ENCODE measurements around the gene SNX25. TPM values are rescaled to one million over a fixed set of nuclear protein-coding genes. Genes with fewer than 3 reads are reported as not detected.

The SNX25 gene
- total and polyA plus RNA-seq, 10 of the 15 experiments (the other 5 are each of a cell fraction or from before 2014, with no cell fraction given) = 11.2 to 117 (median 62.8) TPM

DNA sequence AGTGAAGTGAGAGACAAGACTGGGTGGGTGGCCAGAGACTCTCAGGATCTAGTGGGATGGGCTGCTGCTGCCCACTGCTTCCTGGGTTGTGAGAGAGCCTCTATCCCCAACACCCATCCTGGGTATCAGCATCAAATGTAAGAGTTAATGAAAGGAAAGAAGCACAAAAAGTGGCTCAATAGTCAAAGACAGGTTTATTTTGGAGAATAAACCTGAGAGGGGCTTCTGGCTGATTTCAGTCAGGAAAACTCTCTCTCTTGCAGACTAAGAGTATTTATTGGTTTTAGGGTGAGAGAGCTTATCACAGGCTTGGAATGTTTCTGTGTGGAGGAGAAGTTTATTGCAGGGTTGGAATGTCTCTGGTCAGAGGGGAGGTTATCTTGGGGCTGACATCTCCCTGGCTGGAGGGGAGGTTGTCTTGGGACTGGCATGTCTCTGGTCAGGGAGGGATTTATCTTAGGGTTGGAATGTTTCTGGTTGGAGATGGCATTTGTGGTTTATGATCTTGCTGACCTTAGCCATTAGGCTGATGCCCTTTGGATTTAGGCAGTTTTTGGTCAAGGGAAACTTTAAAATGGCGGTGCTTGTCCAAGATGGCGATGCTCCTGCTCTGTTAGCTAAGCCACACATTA, 120.6 kb downstream of the SNX25 start (continued):
- TF ChIP-seq, protein P1, sequence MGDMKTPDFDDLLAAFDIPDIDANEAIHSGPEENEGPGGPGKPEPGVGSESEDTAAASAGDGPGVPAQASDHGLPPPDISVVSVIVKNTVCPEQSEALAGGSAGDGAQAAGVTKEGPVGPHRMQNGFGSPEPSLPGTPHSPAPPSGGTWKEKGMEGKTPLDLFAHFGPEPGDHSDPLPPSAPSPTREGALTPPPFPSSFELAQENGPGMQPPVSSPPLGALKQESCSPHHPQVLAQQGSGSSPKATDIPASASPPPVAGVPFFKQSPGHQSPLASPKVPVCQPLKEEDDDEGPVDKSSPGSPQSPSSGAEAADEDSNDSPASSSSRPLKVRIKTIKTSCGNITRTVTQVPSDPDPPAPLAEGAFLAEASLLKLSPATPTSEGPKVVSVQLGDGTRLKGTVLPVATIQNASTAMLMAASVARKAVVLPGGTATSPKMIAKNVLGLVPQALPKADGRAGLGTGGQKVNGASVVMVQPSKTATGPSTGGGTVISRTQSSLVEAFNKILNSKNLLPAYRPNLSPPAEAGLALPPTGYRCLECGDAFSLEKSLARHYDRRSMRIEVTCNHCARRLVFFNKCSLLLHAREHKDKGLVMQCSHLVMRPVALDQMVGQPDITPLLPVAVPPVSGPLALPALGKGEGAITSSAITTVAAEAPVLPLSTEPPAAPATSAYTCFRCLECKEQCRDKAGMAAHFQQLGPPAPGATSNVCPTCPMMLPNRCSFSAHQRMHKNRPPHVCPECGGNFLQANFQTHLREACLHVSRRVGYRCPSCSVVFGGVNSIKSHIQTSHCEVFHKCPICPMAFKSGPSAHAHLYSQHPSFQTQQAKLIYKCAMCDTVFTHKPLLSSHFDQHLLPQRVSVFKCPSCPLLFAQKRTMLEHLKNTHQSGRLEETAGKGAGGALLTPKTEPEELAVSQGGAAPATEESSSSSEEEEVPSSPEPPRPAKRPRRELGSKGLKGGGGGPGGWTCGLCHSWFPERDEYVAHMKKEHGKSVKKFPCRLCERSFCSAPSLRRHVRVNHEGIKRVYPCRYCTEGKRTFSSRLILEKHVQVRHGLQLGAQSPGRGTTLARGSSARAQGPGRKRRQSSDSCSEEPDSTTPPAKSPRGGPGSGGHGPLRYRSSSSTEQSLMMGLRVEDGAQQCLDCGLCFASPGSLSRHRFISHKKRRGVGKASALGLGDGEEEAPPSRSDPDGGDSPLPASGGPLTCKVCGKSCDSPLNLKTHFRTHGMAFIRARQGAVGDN (IDR thresholded peaks at IDR 0.05) = 0 out of 2 replicates have a peak, but pooled peaks have one; percentile 19

DNA sequence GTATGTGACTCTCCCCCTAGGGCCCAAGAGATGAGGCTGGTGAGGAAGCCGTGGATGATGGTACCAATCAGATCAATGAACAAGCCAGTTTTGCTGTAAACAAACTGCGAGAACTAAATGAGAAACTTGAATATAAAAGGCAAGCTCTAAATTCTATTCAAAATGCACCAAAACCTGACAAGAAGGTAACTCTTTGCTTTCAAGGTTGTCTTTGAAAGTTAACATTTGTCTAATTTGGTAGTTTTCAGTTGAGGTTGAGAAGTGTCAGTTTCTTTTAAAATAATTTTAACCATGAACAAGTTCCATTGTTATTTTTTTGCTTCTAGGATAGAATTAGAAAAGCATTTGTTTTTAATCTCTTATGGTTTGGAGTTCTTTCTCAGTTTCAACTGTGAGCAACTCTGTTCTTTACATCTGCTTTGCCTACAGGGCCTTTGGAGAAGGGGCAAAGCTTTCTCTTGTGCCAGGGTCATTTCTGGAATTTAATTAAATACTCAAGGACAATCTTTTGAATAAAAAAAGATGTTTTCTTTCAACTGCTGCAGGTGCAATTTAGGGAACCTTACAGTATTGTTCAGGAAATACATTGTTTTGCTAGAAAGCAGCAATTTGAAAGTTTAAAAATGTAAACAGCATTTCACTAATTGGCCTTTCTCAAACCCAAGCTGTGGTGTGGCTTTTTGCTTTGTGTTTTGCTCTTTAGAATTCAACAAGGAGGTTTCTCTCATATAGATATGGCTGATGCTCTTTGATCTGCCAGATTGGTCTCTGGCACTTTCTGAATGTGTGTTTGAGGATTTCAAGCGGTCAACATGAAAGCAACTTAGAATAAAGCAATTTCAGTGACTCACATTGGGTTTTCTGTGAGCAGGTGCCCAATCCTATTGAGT, 123.4 kb downstream of the SNX25 start:
- Histone ChIP-seq H3K4me1 (ENCODE audit: control insufficient read depth, insufficient read depth, low read length) (peaks cover 56% of the 10 kb centered on the region), H3K36me3 (ENCODE audit: control insufficient read depth in 2 of 2, insufficient read depth in 2 of 2, low read length in 1 of 2) (peaks cover 3 to 18% of the 10 kb centered on the region in 2 experiments; a peak in 3 of 4 replicates), H3K27ac (ENCODE audit: control insufficient read depth, insufficient read depth) (peak overlapping the region; percentile 89), H3K4me3 (no peak overlapping the region), H3K9ac (ENCODE audit: control insufficient read depth, insufficient read depth, low read length) (peak overlapping the region; percentile 18), H3K27me3 (replicated peaks in 1 of 2; ENCODE audit: control insufficient read depth in 2 of 2, insufficient read depth in 2 of 2, low read length in 1 of 2) (no peaks in the 10 kb centered on the region), H2AFZ (ENCODE audit: control insufficient read depth, low read depth, low read length) (no peak overlapping the region), H4K20me1 (ENCODE audit: control insufficient read depth, insufficient read depth) (no peaks in the 10 kb centered on the region), H3K79me2 (ENCODE audit: control insufficient read depth, insufficient read depth, low read length) (peaks cover 17% of the 10 kb centered on the region), H3K4me2 (ENCODE audit: control insufficient read depth, insufficient read depth) (peak overlapping the region; percentile 31), H3K9me3 (replicated peaks; ENCODE audit: control insufficient read depth, insufficient read depth, low read length) (peaks cover 9% of the 10 kb centered on the region; the same call in 2 of the 3 replicates)
- ChIA-PET SMC1A (ENCODE audit: uncharacterized antibody, unreplicated experiment) (interaction anchor here (0.7 to 10.4 kb wide), 8 partner anchors 9 to 293 kb away, joined by 3 to 132 read pairs (median 3); no protein-coding TSS in a partner anchor), RAD21 (ENCODE audit: unreplicated experiment) (interaction anchor here (0.8 to 2.4 kb wide), 9 partner anchors 8 to 120 kb away, joined by 3 to 6 read pairs (median 4); partner anchors contain the start of gene ANKRD37), CTCF (interaction anchor here (0.7 to 2.2 kb wide), 6 partner anchors 8 to 91 kb away, joined by 3 to 10 read pairs (median 3); no protein-coding TSS in a partner anchor), POLR2A (interaction anchor here (1.5 to 2.3 kb wide), 4 partner anchors 8 to 25 kb away, joined by 6 to 13 read pairs (median 8); no protein-coding TSS in a partner anchor)
- ATAC-seq (peak; percentile 94), DNase-seq (ENCODE audit: low read depth, low spot score) (peak; percentile 79), FAIRE-seq (peak; percentile 54)
- in situ Hi-C loops (cut with MboI) = no loop called here
- intact Hi-C loops (cut with micrococcal nuclease; ENCODE audit: unreplicated experiment) = loop anchor here (1.0 kb wide), 1 partner anchor 26 kb away; no protein-coding TSS in a partner anchor
- WGBS (ENCODE audit: insufficient coverage, insufficient replicate concordance, low lambda C conversion rate, missing lambda C conversion rate) = 3% methylated on average over 3 of the region's 3 CpGs
- no TSS peak for BruUV-seq (replicated peaks)
- TF ChIP-seq CBX5 (IDR thresholded peaks at IDR 0.05; ENCODE audit: low read depth) (no peak), NR2C2 (IDR thresholded peaks at IDR 0.05; ENCODE audit: borderline replicate concordance, control insufficient read depth, insufficient read length, low read depth) (no peak), SMC3 (IDR thresholded peaks at IDR 0.05; ENCODE audit: borderline replicate concordance, low read length) (no peak), YBX1 (IDR thresholded peaks at IDR 0.05) (no peak), EED (IDR thresholded peaks at IDR 0.05; ENCODE audit: low read depth) (0 out of 2 replicates have a peak, but pooled peaks have one; percentile 16)
- TF ChIP-seq, protein P2, sequence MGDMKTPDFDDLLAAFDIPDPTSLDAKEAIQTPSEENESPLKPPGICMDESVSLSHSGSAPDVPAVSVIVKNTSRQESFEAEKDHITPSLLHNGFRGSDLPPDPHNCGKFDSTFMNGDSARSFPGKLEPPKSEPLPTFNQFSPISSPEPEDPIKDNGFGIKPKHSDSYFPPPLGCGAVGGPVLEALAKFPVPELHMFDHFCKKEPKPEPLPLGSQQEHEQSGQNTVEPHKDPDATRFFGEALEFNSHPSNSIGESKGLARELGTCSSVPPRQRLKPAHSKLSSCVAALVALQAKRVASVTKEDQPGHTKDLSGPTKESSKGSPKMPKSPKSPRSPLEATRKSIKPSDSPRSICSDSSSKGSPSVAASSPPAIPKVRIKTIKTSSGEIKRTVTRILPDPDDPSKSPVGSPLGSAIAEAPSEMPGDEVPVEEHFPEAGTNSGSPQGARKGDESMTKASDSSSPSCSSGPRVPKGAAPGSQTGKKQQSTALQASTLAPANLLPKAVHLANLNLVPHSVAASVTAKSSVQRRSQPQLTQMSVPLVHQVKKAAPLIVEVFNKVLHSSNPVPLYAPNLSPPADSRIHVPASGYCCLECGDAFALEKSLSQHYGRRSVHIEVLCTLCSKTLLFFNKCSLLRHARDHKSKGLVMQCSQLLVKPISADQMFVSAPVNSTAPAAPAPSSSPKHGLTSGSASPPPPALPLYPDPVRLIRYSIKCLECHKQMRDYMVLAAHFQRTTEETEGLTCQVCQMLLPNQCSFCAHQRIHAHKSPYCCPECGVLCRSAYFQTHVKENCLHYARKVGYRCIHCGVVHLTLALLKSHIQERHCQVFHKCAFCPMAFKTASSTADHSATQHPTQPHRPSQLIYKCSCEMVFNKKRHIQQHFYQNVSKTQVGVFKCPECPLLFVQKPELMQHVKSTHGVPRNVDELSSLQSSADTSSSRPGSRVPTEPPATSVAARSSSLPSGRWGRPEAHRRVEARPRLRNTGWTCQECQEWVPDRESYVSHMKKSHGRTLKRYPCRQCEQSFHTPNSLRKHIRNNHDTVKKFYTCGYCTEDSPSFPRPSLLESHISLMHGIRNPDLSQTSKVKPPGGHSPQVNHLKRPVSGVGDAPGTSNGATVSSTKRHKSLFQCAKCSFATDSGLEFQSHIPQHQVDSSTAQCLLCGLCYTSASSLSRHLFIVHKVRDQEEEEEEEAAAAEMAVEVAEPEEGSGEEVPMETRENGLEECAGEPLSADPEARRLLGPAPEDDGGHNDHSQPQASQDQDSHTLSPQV (IDR thresholded peaks at IDR 0.05) = no peak
